Measurements from ENCODE around the gene SMIM10L1.

Gene SMIM10L1

DNA sequence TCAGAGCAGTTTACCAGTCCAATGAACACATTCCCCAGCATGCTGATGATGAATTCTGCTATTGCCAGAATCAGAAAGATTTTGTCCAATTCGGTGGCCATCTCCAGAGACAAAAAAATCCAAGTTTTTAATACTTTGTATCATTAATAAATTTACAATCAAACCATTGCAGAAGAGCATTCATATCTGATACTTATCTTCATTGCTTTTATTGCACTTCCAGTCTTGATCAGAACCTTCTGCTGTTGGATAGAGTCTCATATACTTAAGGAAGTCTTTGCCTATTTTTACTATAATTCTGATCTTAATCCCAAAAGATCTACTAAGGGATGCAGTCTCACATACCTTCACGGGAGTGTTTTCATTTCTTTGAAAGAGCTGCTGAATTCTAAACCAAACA is 15.8 kb downstream of the SMIM10L1 start, which contains the start of gene TAS2R42:
TAS2R42 (minus strand) TSS at position 101 of the 400 bp plus-strand sequence; CDS start at position 101, 0 bp downstream.
- no peak for DNase-seq (ENCODE audit: low read depth in 3 of 3)

DNA sequence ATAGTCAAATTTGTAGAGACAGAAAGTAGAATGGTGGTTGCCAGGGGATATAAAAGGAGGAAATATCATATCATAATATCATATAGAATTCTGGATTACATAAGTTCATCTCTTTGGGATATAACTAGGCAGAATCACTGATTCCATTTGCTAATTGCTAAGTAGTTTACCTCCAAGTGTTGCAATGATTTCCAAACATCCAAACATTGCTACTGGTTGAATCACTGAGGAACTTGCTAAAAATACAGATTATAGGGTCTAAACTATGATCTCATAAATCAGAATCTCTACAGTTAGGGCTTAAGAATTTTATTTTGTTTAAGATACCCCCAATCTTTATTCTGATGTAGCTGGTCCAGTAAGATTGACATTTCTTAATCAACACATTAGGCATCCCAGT is 31.8 kb downstream of the SMIM10L1 start:
- DNase-seq (ENCODE audit: low read depth in 3 of 3), result no peak

DNA sequence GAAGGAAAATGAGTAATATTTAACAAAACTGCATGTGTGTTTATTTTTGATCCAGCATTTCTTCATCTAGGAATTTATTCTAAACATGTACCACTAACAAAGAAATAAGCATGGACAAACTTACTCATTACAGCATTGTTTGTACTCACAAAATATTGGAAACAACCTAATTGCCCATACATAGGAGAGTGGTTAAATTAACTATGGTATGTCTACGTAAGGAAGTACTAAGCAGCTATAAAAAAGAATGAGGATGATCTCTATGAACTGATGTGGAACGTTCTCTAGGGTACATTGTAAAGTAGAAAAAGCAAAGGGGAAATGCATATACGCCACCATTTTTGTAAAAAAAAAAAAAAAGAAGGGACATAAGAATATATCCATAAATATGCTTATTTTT is 33.2 kb downstream of the SMIM10L1 start:
- DNase-seq (ENCODE audit: low read depth in 3 of 3), result no peak

DNA sequence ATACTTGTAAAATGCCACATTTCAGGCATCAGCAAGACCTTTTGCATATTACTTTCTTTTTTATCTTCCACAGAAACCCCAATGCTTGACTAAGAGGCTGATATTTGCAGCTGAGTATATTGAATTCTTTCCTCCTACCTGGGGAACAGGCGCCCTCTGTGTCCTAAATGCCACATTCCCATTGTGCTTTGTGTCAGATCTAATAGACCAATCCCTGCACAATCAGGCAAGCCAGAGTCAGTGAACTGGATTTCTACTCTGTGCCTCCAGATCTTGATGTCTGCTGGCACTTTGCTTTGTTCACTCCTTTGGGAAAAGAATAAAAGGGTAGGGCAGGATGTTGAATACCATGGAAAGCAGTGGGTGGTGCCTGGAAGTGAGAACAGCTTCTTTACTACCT is 38.1 kb downstream of the SMIM10L1 start:
- no peak for DNase-seq (ENCODE audit: low read depth in 3 of 3)

All from stimulated activated CD4-positive, alpha-beta T cell treated with anti-CD3 and anti-CD28 coated beads, TNF-alpha, amount 100 ng/mL, for 48 hours (primary cell).